Neural cell (in vitro differentiated cells): ENCODE results near the gene TPD52L2.

Experiments used
- EZH2 ChIP-seq: fragments of 200-600, 300-800 bp; shearing (Covaris generic), sonication (generic); IDR thresholded peaks from 2 replicates; pipeline ENCODE4 v1.6.1; 2014; ENCODE audit warnings: antibody characterized with exemption, low read length, borderline replicate concordance, mild to moderate bottlenecking; ENCODE audit not compliant: insufficient read depth, poor library complexity, severe bottlenecking
- MXI1 ChIP-seq: fragments of 450-650 bp; conservative IDR thresholded peaks from 2 replicates; pipeline ENCODE4 v1.6.1; 2014; ENCODE audit warnings: antibody characterized with exemption, mild to moderate bottlenecking; ENCODE audit not compliant: poor library complexity, severe bottlenecking
- POLR2AphosphoS5 ChIP-seq: IDR thresholded peaks from 2 replicates; pipeline ENCODE4 v1.6.1; 2012
- SMC3 ChIP-seq: fragments of 450-650 bp; conservative IDR thresholded peaks from 2 replicates; pipeline ENCODE4 v1.6.1; 2014; ENCODE audit warnings: antibody characterized with exemption, mild to moderate bottlenecking, moderate library complexity; ENCODE audit not compliant: poor library complexity
- TAF1 ChIP-seq: IDR thresholded peaks from 2 replicates; pipeline ENCODE4 v1.6.1; 2012; ENCODE audit warnings: low read depth
- TF ChIP-seq, protein P1 (sequence below): fragments of 450-650 bp; IDR thresholded peaks from 2 replicates; pipeline ENCODE4 v1.5.1; 2014; ENCODE audit warnings: antibody characterized with exemption, mild to moderate bottlenecking, moderate library complexity; ENCODE audit not compliant: poor library complexity, severe bottlenecking

DNA sequence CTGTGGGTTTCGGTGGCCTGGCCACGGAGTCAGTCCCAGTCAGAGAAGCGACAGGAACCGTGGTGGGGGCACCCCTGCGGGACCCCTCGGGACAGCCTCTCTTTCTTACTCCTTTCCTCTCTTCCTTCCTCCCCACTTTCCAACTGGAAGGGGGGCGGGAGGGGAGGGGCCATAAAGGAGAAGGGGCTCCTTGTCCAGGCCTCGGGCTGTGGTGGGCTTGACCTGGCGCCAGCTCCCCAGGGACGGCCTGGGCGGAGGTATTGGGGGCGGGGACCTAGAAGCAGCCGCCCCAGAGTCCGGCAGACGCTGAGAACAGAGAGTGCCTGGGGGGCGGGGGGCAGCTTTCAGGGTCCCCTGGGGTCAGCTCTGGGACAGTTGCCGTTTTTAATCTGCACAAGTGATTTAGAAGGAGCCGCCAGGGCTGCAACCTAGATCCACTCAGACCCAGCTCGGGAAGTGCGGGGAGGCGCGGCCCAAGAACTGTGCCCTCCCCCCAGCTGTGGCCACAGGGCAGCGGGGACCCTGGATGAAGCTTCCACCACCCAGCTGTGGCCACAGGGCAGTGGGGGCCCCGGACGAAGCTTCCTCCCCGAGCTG, 10.2 kb upstream of the TPD52L2 start:
- TF ChIP-seq POLR2AphosphoS5 (no peak), MXI1 (no peak), EZH2 (no peak), TAF1 (no peak), SMC3 (no peak)
- TF ChIP-seq, protein P1, sequence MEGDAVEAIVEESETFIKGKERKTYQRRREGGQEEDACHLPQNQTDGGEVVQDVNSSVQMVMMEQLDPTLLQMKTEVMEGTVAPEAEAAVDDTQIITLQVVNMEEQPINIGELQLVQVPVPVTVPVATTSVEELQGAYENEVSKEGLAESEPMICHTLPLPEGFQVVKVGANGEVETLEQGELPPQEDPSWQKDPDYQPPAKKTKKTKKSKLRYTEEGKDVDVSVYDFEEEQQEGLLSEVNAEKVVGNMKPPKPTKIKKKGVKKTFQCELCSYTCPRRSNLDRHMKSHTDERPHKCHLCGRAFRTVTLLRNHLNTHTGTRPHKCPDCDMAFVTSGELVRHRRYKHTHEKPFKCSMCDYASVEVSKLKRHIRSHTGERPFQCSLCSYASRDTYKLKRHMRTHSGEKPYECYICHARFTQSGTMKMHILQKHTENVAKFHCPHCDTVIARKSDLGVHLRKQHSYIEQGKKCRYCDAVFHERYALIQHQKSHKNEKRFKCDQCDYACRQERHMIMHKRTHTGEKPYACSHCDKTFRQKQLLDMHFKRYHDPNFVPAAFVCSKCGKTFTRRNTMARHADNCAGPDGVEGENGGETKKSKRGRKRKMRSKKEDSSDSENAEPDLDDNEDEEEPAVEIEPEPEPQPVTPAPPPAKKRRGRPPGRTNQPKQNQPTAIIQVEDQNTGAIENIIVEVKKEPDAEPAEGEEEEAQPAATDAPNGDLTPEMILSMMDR: no peak
